GM21360 (cell line): ENCODE measurements around the gene RNLS.

ENCODE experiments used
- ATAC-seq: cut with Tn5 transposase; IDR thresholded peaks from one replicate; pipeline ENCODE4 v1.9.1; 2021; ENCODE audit warnings: mild to moderate bottlenecking, moderate library complexity; ENCODE audit not compliant: unreplicated experiment

The RNLS gene

DNA sequence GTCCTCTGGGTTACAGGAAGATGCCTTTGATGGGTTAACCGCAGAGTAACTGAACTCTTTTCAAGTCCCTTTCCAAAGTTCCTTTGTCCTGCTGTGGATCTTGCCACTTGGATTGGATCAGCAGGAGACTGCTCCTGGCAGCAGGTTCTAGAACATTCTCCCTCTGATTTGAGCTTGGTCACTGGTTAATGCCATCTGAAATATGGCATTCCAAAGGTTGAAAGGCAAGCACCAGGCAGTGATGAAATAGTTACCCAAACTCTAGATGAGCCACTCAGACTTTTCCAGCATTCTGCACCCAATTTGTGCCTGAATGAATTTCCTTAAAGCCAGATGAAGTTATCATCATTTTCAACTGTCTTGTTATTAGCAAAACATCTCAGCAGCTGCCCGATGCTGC is 343.9 kb downstream of the RNLS start:
- ATAC-seq, result no peak

DNA sequence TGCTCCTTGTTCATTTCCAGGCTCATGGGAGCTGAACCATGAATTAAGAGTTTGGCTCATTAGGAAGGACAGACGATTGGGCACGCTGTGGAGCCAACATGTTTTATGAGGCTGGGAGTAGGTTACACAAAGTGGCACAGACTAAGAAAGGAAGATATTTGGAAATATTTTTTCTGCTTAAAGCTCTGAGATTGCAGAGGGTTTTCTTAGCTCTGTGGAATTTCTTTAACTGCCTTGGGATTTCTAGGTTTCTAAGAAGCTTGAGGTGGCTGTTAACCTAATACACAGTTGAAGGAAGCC is 344.6 kb downstream of the RNLS start:
- no peak for ATAC-seq

- ATAC-seq, result no peak
Measured at GRCh38 chr10:88237896-88238614, 345.1 kb downstream of the RNLS start.

GRCh38 chr10:88236121-88236743 is 346.9 kb downstream of the RNLS start:
- no peak for ATAC-seq

DNA sequence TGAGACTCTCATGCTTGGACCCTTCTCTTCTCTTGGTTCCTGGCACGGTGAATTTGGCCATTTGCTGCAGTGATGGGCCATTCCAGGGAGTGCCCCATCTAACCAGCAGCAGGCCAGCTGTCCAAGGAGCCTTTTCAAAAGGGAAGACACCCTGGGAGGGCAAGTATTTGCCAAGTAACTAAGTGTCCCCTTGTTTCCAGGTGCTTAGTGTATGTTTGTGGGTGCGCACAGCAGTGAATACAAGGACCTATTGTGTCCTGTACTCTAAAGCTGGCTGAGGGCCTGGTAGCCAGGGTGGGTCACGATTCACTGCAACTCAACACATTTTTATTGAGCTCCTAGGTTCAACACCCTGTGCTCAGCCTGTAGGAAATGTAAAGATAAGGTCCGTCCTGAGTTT is 348.8 kb downstream of the RNLS start:
- no peak for ATAC-seq

- no peak for ATAC-seq
Measured at GRCh38 chr10:88233870-88234269, 349.2 kb downstream of the RNLS start.

GRCh38 chr10:88232983-88233543 is 350.1 kb downstream of the RNLS start:
- ATAC-seq, result no peak

DNA sequence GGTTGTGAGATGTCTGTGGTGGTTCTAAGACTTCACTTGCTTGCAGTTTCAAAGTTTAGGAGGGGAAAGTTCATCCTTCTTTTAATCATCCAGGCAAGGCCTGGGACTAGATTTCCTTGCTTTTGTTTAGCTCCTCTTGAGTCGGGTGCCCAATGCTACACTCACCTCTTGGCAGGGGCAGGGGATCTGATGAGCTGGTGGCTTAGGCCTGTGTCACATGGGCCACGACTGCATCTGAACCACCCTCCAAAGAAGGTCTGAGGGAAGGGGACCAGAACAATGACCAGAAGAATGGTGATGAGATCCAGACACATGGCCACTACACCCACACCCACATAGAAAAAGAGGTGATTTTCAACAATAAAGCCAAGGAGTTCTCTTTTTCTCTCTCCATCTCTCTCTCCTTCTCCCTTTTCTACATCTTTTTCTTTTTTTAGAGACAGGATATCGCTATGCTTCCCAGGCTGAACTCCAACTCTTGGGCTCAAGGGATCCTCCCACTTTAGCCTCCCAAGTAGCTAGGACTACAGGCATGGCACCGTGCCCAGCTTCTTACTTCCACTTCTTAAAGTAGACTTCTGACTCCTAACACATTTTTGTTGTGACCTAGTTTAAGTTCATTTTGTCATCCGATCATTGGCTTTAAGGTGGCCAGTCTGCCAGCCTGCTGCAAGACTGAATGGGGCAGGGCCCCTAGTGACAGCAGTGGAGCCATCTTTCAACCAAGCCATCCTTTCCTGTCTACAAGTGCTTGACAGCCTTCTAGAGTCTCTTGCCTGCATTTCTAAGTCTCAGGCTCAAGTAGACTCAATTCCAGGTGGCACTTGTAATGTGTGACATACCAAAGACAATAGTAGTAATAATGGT is 350.9 kb downstream of the RNLS start:
- no peak for ATAC-seq

DNA sequence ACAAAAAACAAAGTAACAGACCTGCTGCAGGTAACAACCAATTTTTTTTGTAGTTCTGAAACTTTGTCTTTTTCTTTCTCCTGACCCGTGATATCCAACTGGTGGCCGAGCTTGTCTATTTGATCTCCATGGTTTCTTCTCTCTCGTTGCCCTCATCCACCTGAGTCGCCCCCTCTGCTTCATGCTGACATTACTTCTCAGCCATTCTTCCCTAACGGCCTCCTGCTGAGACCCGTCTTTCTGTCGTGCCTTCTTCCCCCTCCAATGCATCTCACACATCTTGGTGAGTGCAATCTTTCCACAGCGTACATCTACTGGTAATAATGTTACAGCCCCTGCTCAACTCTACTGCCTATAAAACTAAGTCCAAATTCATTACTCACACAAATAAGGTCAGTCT is 352.9 kb downstream of the RNLS start:
- ATAC-seq, result no peak

GRCh38 chr10:88228130-88228529 is 355.0 kb downstream of the RNLS start:
- no peak for ATAC-seq

DNA sequence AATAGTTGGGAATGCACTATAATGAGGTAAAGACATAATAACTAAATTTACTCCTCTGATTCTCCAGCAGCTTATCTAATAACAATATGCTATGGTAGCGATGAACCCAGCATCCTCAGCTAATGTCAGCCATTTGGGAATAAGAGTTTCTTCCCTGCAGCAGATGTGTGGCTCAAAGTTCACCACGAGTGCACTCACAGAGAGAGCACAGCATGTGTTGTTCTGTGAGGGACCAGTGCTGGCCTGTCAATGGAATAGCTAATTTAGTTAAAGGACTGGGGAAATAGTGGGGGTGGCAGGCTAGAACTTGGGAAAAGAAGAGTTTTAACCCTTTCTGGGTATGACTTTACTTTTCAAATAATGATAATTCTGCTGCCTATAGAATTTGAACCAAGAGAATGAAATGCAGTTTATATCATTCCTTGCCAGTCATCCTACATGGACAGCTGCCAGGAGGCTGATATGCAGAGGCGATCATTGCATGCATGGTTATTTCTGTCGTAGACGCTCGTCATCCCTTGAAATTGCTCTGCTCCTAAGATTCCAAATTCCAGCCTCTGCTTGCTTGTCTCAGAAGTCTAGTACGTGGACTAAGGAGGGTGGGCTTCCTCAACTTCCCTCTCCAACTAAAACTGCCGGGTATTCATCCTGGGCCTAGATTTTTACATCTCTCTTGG is 355.6 kb downstream of the RNLS start:
- no peak for ATAC-seq

DNA sequence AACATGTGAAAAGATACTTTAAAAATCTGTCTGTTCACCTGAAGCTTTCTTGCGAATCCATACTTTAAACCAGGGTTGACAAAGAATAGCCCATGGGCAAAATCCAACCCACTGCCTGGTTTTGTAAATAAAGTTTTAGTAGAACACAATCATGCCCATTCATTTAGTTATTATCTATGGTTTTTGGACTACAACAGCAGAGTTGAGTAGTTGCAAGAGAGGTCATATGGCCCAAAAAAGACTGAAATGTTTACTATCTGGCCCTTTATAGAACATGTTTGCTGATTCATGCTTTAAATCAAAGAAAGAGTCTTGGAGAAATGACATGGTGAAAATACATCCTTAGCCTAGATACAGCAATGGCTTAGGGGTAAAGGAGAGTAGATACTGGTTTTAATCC is 356.2 kb downstream of the RNLS start:
- ATAC-seq, result no peak

GRCh38 chr10:88226071-88226659 is 357.0 kb downstream of the RNLS start:
- ATAC-seq, result no peak
